ENCODE measurements around the gene CDK19. TPM values are rescaled to one million over a fixed set of nuclear protein-coding genes. Genes with fewer than 3 reads are reported as not detected.

Gene CDK19
- total and polyA plus RNA-seq, 2 of the 4 experiments (the other 2 are of a cell fraction), result 6.0 to 6.8 TPM

DNA sequence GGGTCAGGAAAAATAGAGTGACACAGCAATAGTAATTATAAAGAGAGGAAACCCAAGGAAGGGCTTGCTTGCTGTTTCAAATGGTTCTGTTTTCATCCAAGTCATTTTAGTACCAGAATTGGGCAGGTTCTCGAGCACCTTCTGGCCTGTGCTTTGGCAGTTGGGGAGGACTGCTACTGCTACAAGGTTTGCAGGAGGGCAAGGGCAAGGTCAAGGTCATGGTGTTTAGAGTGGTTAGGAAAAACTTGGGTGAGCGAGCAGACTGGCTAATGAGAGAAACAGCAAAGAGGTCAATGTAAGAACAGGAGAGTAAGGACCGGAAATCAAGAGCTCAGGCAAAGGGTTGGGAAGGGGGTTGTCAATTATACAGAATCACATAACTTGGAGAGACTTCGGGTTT, 164.5 kb downstream of the CDK19 start:
- DNase-seq (no peak), ATAC-seq (ENCODE audit: low read depth) (no peak)
- Histone ChIP-seq H3K23ac (ENCODE audit: low read depth, low read length) (no peak overlapping the region), H3K27ac (ENCODE audit: insufficient read depth, low read length) (no peak overlapping the region), H3K36me3 (ENCODE audit: control insufficient read depth, insufficient read depth, low read length) (peaks cover 5% of the 10 kb centered on the region; the same call in 1 of the 2 replicates), H3K9ac (ENCODE audit: low read depth, low read length) (no peak overlapping the region), H4K8ac (ENCODE audit: low read depth in 2 of 2, low read length in 2 of 2) (no peak overlapping the region), H4K5ac (ENCODE audit: low read depth, low read length) (no peak overlapping the region), H2AK5ac (ENCODE audit: low read depth, low read length) (no peak overlapping the region), H3K14ac (replicated peaks; ENCODE audit: low read depth, low read length) (no peak overlapping the region), H3K4me3 (ENCODE audit: insufficient read depth, low read depth, low read length) (no peak overlapping the region), H2BK15ac (ENCODE audit: low read depth, low read length) (no peak overlapping the region), H2AK9ac (replicated peaks; ENCODE audit: low read depth, low read length, poor library complexity) (no peak overlapping the region), H3K18ac (ENCODE audit: low read depth, low read length) (no peak overlapping the region), H2BK20ac (ENCODE audit: low read depth, low read length) (no peak overlapping the region), H3K4me1 (ENCODE audit: control insufficient read depth, insufficient read depth, low read length) (no peaks in the 10 kb centered on the region; the same call in 1 of the 2 replicates), H4K20me1 (ENCODE audit: insufficient read depth, low read length) (no peaks in the 10 kb centered on the region), H3K79me1 (ENCODE audit: low read depth in 1 of 2, low read length in 2 of 2) (no peaks in the 10 kb centered on the region), H2BK120ac (ENCODE audit: low read depth, low read length) (no peak overlapping the region), H3K4ac (ENCODE audit: low read depth, low read length) (no peak overlapping the region), H3K56ac (ENCODE audit: extremely low read depth, insufficient read depth, low read length) (no peak overlapping the region), H3K27me3 (ENCODE audit: control insufficient read depth, insufficient read depth, low read length) (no peaks in the 10 kb centered on the region), H3K9me1 (ENCODE audit: insufficient read depth, low read length) (no peaks in the 10 kb centered on the region), H3K4me2 (ENCODE audit: low read depth, low read length) (no peak overlapping the region), H3K9me3 (ENCODE audit: control insufficient read depth, insufficient read depth, low read length) (peaks cover 2% of the 10 kb centered on the region; the same call in 1 of the 2 replicates), H4K91ac (ENCODE audit: insufficient read depth, low read depth, low read length) (no peak overlapping the region), H2AFZ (replicated peaks; ENCODE audit: low read length, poor library complexity) (no peak overlapping the region), H2BK5ac (ENCODE audit: low read depth, low read length, poor library complexity, severe bottlenecking) (no peak overlapping the region)
- dilution Hi-C loops (cut with HindIII; ENCODE audit: low sequenced_read_pairs, unreplicated experiment) (no loop called here), in situ Hi-C loops (cut with MboI; ENCODE audit: low sequenced_read_pairs) (no loop called here), intact Hi-C loops (cut with micrococcal nuclease) (no loop called here)
- CTCF ChIA-PET, result no interaction called here
- POLR2A ChIA-PET (ENCODE audit: unreplicated experiment), result no interaction called here
- BruUV-seq (replicated peaks), result no TSS peak
- TF ChIP-seq MXI1 (IDR thresholded peaks at IDR 0.05; ENCODE audit: borderline replicate concordance, low read depth, low read length) (no peak), USF2 (IDR thresholded peaks at IDR 0.05; ENCODE audit: low read depth, low read length) (no peak), BHLHE40 (IDR thresholded peaks at IDR 0.05; ENCODE audit: low read depth, low read length) (no peak), CHD1 (IDR thresholded peaks at IDR 0.05; ENCODE audit: low read depth, low read length) (no peak), RCOR1 (IDR thresholded peaks at IDR 0.05; ENCODE audit: insufficient replicate concordance, low read length) (no peak), NFE2L2 (IDR thresholded peaks at IDR 0.05; ENCODE audit: low read depth, low read length) (no peak), POLR2A (IDR thresholded peaks at IDR 0.05; ENCODE audit: low read depth, low read length) (no peak), CEBPB (IDR thresholded peaks at IDR 0.05; ENCODE audit: low read depth, low read length) (no peak), FOS (IDR thresholded peaks at IDR 0.05; ENCODE audit: low read depth, low read length) (no peak), RFX5 (IDR thresholded peaks at IDR 0.05; ENCODE audit: low read depth, low read length) (no peak), MAFK (IDR thresholded peaks at IDR 0.05; ENCODE audit: low read depth, low read length) (no peak), MAZ (IDR thresholded peaks at IDR 0.05; ENCODE audit: borderline replicate concordance, low read depth, low read length) (no peak), RAD21 (IDR thresholded peaks at IDR 0.05; ENCODE audit: low read length) (no peak), SMC3 (IDR thresholded peaks at IDR 0.05; ENCODE audit: low read depth, low read length) (no peak)
- TF ChIP-seq, protein P1, sequence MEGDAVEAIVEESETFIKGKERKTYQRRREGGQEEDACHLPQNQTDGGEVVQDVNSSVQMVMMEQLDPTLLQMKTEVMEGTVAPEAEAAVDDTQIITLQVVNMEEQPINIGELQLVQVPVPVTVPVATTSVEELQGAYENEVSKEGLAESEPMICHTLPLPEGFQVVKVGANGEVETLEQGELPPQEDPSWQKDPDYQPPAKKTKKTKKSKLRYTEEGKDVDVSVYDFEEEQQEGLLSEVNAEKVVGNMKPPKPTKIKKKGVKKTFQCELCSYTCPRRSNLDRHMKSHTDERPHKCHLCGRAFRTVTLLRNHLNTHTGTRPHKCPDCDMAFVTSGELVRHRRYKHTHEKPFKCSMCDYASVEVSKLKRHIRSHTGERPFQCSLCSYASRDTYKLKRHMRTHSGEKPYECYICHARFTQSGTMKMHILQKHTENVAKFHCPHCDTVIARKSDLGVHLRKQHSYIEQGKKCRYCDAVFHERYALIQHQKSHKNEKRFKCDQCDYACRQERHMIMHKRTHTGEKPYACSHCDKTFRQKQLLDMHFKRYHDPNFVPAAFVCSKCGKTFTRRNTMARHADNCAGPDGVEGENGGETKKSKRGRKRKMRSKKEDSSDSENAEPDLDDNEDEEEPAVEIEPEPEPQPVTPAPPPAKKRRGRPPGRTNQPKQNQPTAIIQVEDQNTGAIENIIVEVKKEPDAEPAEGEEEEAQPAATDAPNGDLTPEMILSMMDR (conservative IDR thresholded peaks at IDR 0.05; ENCODE audit: low read depth, low read length), result no peak
- TF ChIP-seq, protein P2, sequence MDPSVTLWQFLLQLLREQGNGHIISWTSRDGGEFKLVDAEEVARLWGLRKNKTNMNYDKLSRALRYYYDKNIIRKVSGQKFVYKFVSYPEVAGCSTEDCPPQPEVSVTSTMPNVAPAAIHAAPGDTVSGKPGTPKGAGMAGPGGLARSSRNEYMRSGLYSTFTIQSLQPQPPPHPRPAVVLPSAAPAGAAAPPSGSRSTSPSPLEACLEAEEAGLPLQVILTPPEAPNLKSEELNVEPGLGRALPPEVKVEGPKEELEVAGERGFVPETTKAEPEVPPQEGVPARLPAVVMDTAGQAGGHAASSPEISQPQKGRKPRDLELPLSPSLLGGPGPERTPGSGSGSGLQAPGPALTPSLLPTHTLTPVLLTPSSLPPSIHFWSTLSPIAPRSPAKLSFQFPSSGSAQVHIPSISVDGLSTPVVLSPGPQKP (IDR thresholded peaks at IDR 0.05; ENCODE audit: borderline replicate concordance, low read depth, low read length), result no peak
- WGBS, 2 experiments (ENCODE audit: extremely low coverage in 2 of 2, insufficient read length in 1 of 2), result no CpG with 5 or more reads among the region's 4 CpGs

Data from IMR-90 (cell line).